Ovary (tissue), 3 donors: ENCODE data around the gene TAF1A.
A peak's percentile ranks its signal among the peaks of the same experiment; 100 is the strongest.

ENCODE experiments used
- CTCF ChIP-seq, 3 donors: fragments of 450-650 bp in 2 of 3; fragments of 200-600 bp in 1 of 3; IDR thresholded peaks; one replicate each; pipeline versions ENCODE4 v1.5.1 to v1.8.0; 2016 to 2022; ENCODE audit warnings: antibody characterized with exemption in 3 of 3, mild to moderate bottlenecking in 1 of 3
- EP300 ChIP-seq: sonication (generic); formaldehyde crosslinking; IDR thresholded peaks from one replicate; pipeline ENCODE4 v1.6.1; 2017; ENCODE audit warnings: antibody characterized with exemption
- POLR2A ChIP-seq: fragments of 450-650 bp; IDR thresholded peaks from one replicate; pipeline ENCODE4 v1.6.1; 2017; ENCODE audit warnings: antibody characterized with exemption, mild to moderate bottlenecking, moderate library complexity
- donor health status: DM: no; HTN: no; CAD: no.

DNA sequence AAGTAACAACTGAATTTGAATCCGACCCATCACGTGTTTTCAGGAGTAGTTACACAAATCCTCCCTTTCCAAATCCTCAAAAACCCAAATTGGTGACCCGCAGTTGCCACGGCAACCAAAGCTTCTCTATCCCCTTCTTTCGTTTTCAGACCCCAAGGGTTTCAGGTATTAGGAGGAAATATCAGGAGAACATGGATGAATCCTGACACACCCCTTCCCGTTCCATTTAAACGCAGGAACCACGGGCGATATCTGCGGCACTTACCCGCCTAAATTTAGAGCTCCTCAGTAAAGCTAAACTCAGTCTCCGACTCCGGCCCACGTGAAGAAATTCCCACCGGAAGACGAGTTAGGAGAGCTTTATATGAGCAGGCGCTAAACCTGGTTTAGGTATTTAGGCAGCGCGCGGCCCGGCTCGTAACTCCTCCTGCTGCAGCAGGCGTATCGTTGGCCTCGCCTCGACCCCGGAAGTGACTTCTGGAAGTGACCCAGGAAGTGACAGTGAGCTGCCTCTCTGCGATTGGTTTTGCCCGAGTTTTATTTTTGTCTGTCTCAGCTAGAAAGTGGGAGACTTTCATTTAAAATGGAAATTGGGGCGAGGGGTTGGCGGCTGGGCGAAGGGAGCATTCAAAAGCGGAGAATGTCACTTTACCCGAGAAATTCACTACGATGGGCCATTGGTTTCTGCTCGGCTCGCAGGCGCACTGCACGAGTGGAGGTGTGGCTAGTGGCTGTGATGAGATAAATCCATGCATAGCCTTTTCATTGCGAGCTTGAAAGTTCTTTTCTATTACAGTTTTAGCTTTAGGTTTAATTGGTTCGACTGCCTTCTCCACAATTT, at the start of gene TAF1A:
- no peak for TF ChIP-seq CTCF (IDR thresholded peaks at IDR 0.05)
- TF ChIP-seq POLR2A = peak; percentile 26
- TF ChIP-seq EP300 = no peak
